Activated T-cell treated with anti-CD3 and anti-CD28 coated beads for 1 hour (primary cell): ENCODE data around the gene BAIAP3.

ENCODE experiments used
- DNase-seq: peaks from one replicate; pipeline ENCODE4 v3.0.0-alpha.2; 2020; ENCODE audit warnings: low read depth

Gene BAIAP3

GRCh38 chr16:1332618-1333148 lies 762 bp upstream of the BAIAP3 start:
- no peak for DNase-seq

- DNase-seq: no peak
These were observed 632 bp downstream of the BAIAP3 start for GRCh38 chr16:1333854-1334700.

GRCh38 chr16:1334739-1335138 lies 1.3 kb downstream of the BAIAP3 start:
- no peak for DNase-seq

- DNase-seq: no peak
These were observed 1.9 kb downstream of the BAIAP3 start for GRCh38 chr16:1335211-1335971.

GRCh38 chr16:1335996-1336395 lies 2.6 kb downstream of the BAIAP3 start:
- DNase-seq: no peak

GRCh38 chr16:1336619-1337018 lies 3.2 kb downstream of the BAIAP3 start:
- no peak for DNase-seq

- no peak for DNase-seq
These were observed 4.0 kb downstream of the BAIAP3 start for GRCh38 chr16:1337486-1337885.

GRCh38 chr16:1338119-1338730 lies 4.8 kb downstream of the BAIAP3 start:
- DNase-seq: no peak

GRCh38 chr16:1338855-1339675 lies 5.6 kb downstream of the BAIAP3 start:
- DNase-seq: no peak

- DNase-seq: no peak
These were observed 7.5 kb downstream of the BAIAP3 start for GRCh38 chr16:1340730-1341494.

- DNase-seq: no peak
These were observed 8.3 kb downstream of the BAIAP3 start for GRCh38 chr16:1341495-1342420.

- DNase-seq: peak; percentile 94
These were observed 9.3 kb downstream of the BAIAP3 start for GRCh38 chr16:1342526-1343427.

GRCh38 chr16:1343428-1344242 lies 10.2 kb downstream of the BAIAP3 start:
- DNase-seq: no peak

- no peak for DNase-seq
These were observed 11.1 kb downstream of the BAIAP3 start for GRCh38 chr16:1344499-1344898.

- DNase-seq: no peak
These were observed 11.6 kb downstream of the BAIAP3 start for GRCh38 chr16:1345087-1345486.

GRCh38 chr16:1345651-1346421 lies 12.4 kb downstream of the BAIAP3 start:
- no peak for DNase-seq
